Gastroesophageal sphincter (tissue), 4 donors: ENCODE results near the gene IGIP. TPM values are rescaled to one million over a fixed set of nuclear protein-coding genes. Genes with fewer than 3 reads are reported as not detected.

Experiments
- ATAC-seq: fragments of 150-250 bp; one replicate; pipeline ENCODE4 v1.9.1; 2016; ENCODE audit warnings: mild to moderate bottlenecking, moderate library complexity
- H3K27ac ChIP-seq, 4 donors: fragments of 200-600 bp; sonication (generic) in 3 of 4; 1 replicate in 3 of 4; 2 replicates in 1 of 4; pipeline ENCODE4 v1.5.1; 2016 to 2019
- H3K27me3 ChIP-seq: fragments of 200-600 bp; sonication (generic); one replicate; pipeline ENCODE4 v1.5.1; 2019
- H3K36me3 ChIP-seq, 2 donors: fragments of 200-600 bp; sonication (generic); one replicate each; pipeline ENCODE4 v1.5.1; 2019; ENCODE audit warnings: control low read depth in 1 of 2
- H3K4me1 ChIP-seq, 3 donors: fragments of 200-600 bp; sonication (generic); 1 replicate in 2 of 3; 2 replicates in 1 of 3; pipeline ENCODE4 v1.5.1; 2016 to 2019; ENCODE audit warnings: control low read depth in 2 of 3
- H3K4me3 ChIP-seq, 2 donors: fragments of 200-600 bp; sonication (generic); one replicate each; pipeline ENCODE4 v1.5.1; 2019; ENCODE audit warnings: mild to moderate bottlenecking in 1 of 2, moderate library complexity in 1 of 2
- H3K9me3 ChIP-seq, 3 donors: fragments of 200-600 bp; sonication (generic); one replicate each; pipeline ENCODE4 v1.5.1; 2017 to 2019; ENCODE audit warnings: control low read depth in 2 of 3
- CTCF ChIP-seq, 4 experiments: fragments of 200-600 bp in 2 of 4; fragments of 450-650 bp in 2 of 4; sonication (generic) in 1 of 4; IDR thresholded peaks; one replicate each; pipeline ENCODE4 v1.5.1; 2017 to 2019; ENCODE audit warnings: antibody characterized with exemption in 4 of 4, mild to moderate bottlenecking in 2 of 4, moderate library complexity in 2 of 4
- EP300 ChIP-seq: sonication (generic); formaldehyde crosslinking; IDR thresholded peaks from one replicate; pipeline ENCODE4 v1.6.1; 2017; ENCODE audit warnings: antibody characterized with exemption, mild to moderate bottlenecking
- POLR2A ChIP-seq, 2 donors: fragments of 450-650 bp; IDR thresholded peaks; one replicate each; pipeline ENCODE4 v1.6.1; 2017; ENCODE audit warnings: antibody characterized with exemption in 2 of 2, mild to moderate bottlenecking in 2 of 2, moderate library complexity in 1 of 2
- POLR2AphosphoS5 ChIP-seq: sonication (generic); formaldehyde crosslinking; IDR thresholded peaks from one replicate; pipeline ENCODE4 v1.6.1; 2017; ENCODE audit warnings: antibody characterized with exemption
- WGBS, 2 donors: methylation state at CpG; one replicate each; pipeline ENCODE4 v1.1.5; 2018; ENCODE audit warnings: low coverage in 1 of 2; 5-methylcytosine and 5-hydroxymethylcytosine counted together
- total RNA-seq, 4 donors: library from RNA; depleted of rRNA; stranded (reverse); fragments of >200 nt; gene quantifications; one replicate each; pipeline ENCODE4 v1.1.0, GENCODE V29; 2016

Gene IGIP
- total RNA-seq, 4 donors from 2014 or later = 26.0 to 36.6 (median 28.7) TPM

- no peaks in the 10 kb centered on the region for H3K27me3 ChIP-seq
- peak overlapping the region; percentile 81 to 88 for H3K4me3 ChIP-seq
- WGBS, 2 donors = no CpG with 5 or more reads among the region's 28 CpGs
- H3K36me3 ChIP-seq = no peaks in the 10 kb centered on the region
- H3K27ac ChIP-seq = peak overlapping the region; percentile 82 to 96 (median 93)
- H3K9me3 ChIP-seq = no peaks in the 10 kb centered on the region
- no peak for TF ChIP-seq POLR2AphosphoS5
- no peak for TF ChIP-seq CTCF (IDR thresholded peaks at IDR 0.05)
- no peak for TF ChIP-seq POLR2A (IDR thresholded peaks at IDR 0.05)
- no peak for TF ChIP-seq EP300
- H3K4me1 ChIP-seq = peaks cover 0 to 90% (median 32%) of the 10 kb centered on the region in 3 donors
- peak; percentile 4 for ATAC-seq
Observed at GRCh38 chr5:140113180-140113698, 12.5 kb upstream of the IGIP start.

GRCh38 chr5:140113699-140114263 is 12.0 kb upstream of the IGIP start, which contains the start of gene PURA:
Gene PURA (plus strand): TSS chr5:140114109. CDS start chr5:140114182, 73 bp downstream.
- TF ChIP-seq EP300 (no peak), POLR2AphosphoS5 (peak; percentile 58), POLR2A (IDR thresholded peaks at IDR 0.05) (peak; percentile 76 to 77), CTCF (IDR thresholded peaks at IDR 0.05) (peak in 1 of 4 experiments; percentile 50)
- no peaks in the 10 kb centered on the region for H3K9me3 ChIP-seq
- H3K27ac ChIP-seq = peak within 1 kb of the TSS; percentile 82 to 96 (median 93)
- H3K4me1 ChIP-seq = peaks cover 2 to 90% (median 35%) of the 10 kb centered on the region in 3 donors
- ATAC-seq = peak; percentile 93
- no CpG with 5 or more reads among the region's 60 CpGs for WGBS, 2 donors
- H3K36me3 ChIP-seq = no peaks in the 10 kb centered on the region
- peak within 1 kb of the TSS; percentile 81 to 88 for H3K4me3 ChIP-seq
- H3K27me3 ChIP-seq = no peaks in the 10 kb centered on the region

GRCh38 chr5:140114341-140115185 is 11.2 kb upstream of the IGIP start:
- ATAC-seq = peak; percentile 72
- Histone ChIP-seq H3K4me3 (peak overlapping the region; percentile 81 to 88), H3K36me3 (no peaks in the 10 kb centered on the region), H3K27me3 (no peaks in the 10 kb centered on the region), H3K4me1 (peaks cover 2 to 90% (median 30%) of the 10 kb centered on the region in 3 donors), H3K9me3 (no peaks in the 10 kb centered on the region), H3K27ac (peak overlapping the region; percentile 82 to 96 (median 93))
- no peak for TF ChIP-seq CTCF (IDR thresholded peaks at IDR 0.05)
- peak; percentile 33 to 37 for TF ChIP-seq POLR2A (IDR thresholded peaks at IDR 0.05)
- TF ChIP-seq EP300 = no peak
- peak; percentile 76 for TF ChIP-seq POLR2AphosphoS5
- 4% methylated on average over 9 to 14 of the region's 65 CpGs for WGBS, 2 donors

- ATAC-seq = no peak
- H3K4me1 ChIP-seq = peaks cover 2 to 87% (median 30%) of the 10 kb centered on the region in 3 donors
- WGBS, 2 donors = 38 to 60% methylated on average over 1 of the region's 1 CpG
- no peak for TF ChIP-seq POLR2AphosphoS5
- peak overlapping the region; percentile 81 to 88 for H3K4me3 ChIP-seq
- H3K27me3 ChIP-seq = no peaks in the 10 kb centered on the region
- H3K9me3 ChIP-seq = no peaks in the 10 kb centered on the region
- H3K36me3 ChIP-seq = no peaks in the 10 kb centered on the region
- H3K27ac ChIP-seq = peak overlapping the region; percentile 82 to 96 (median 93)
Observed at GRCh38 chr5:140115186-140115500, 10.6 kb upstream of the IGIP start.

- H3K27me3 ChIP-seq = no peaks in the 10 kb centered on the region
- ATAC-seq = no peak
- no peak for TF ChIP-seq POLR2AphosphoS5
- no peak for TF ChIP-seq POLR2A (IDR thresholded peaks at IDR 0.05)
- no peak for TF ChIP-seq EP300
- no peak for TF ChIP-seq CTCF (IDR thresholded peaks at IDR 0.05)
- H3K4me1 ChIP-seq = peaks cover 2 to 79% (median 30%) of the 10 kb centered on the region in 3 donors
- peak overlapping the region in 1 of 2 donors; percentile 88 for H3K4me3 ChIP-seq
- no peak overlapping the region for H3K27ac ChIP-seq
- 59 to 69% methylated on average over 2 of the region's 2 CpGs for WGBS, 2 donors
- H3K36me3 ChIP-seq = no peaks in the 10 kb centered on the region
- no peaks in the 10 kb centered on the region for H3K9me3 ChIP-seq
Observed at GRCh38 chr5:140116716-140117115, 9.0 kb upstream of the IGIP start.
